Panc1 (cell line): ENCODE measurements around the gene OTOGL.

Experiments used
- CTCF ChIP-seq: fragments of 450-650 bp; IDR thresholded peaks from 2 replicates; pipeline ENCODE4 v1.5.1; 2017; ENCODE audit warnings: mild to moderate bottlenecking
- POLR2AphosphoS5 ChIP-seq: IDR thresholded peaks from 2 replicates; pipeline ENCODE4 v1.6.1; 2012; ENCODE audit warnings: mild to moderate bottlenecking, low read depth, low read length, moderate library complexity
- REST ChIP-seq, 2 experiments: IDR thresholded peaks; 2 replicates each; pipeline ENCODE4 v1.6.1; 2011 to 2012; ENCODE audit warnings: low read depth in 2 of 2, control low read depth in 1 of 2, low read length in 1 of 2, mild to moderate bottlenecking in 1 of 2, moderate library complexity in 1 of 2; ENCODE audit not compliant: insufficient read depth in 1 of 2
- SIN3A ChIP-seq: IDR thresholded peaks from 2 replicates; pipeline ENCODE4 v1.6.1; 2012; ENCODE audit warnings: low read depth, mild to moderate bottlenecking, low read length, moderate library complexity, borderline replicate concordance; ENCODE audit not compliant: insufficient read depth

- TF ChIP-seq CTCF (no peak), POLR2AphosphoS5 (no peak), REST (IDR thresholded peaks at IDR 0.05; ENCODE audit: insufficient read depth in 1 of 2, low read depth in 2 of 2, low read length in 1 of 2) (no peak), SIN3A (no peak)
Observed at GRCh38 chr12:80262771-80263170, 163.4 kb downstream of the OTOGL start.
